Neural progenitor cell (in vitro differentiated cells): ENCODE measurements around the gene DDAH1. TPM values are rescaled to one million over a fixed set of nuclear protein-coding genes. Genes with fewer than 3 reads are reported as not detected.

Experiments used
- DNase-seq: peaks from one replicate; pipeline ENCODE4 v3.0.0-alpha.2; 2016; ENCODE audit warnings: low spot score
- H2AFZ ChIP-seq: fragments of 200-600 bp; sonication (generic); replicated peaks from 2 replicates; pipeline ENCODE4 v1.6.1; 2016; ENCODE audit warnings: antibody characterized with exemption
- H3F3A ChIP-seq: fragments of 200-600 bp; sonication (generic); 2 replicates; pipeline ENCODE4 v1.6.1; 2016; ENCODE audit warnings: antibody characterized with exemption, low read depth
- H3K27ac ChIP-seq: fragments of 200-600 bp; sonication (generic); 2 replicates; pipeline ENCODE4 v1.5.1; 2016; ENCODE audit warnings: mild to moderate bottlenecking
- H3K27me3 ChIP-seq: fragments of 200-600 bp; sonication (generic); 2 replicates; pipeline ENCODE4 v1.6.1; 2016; ENCODE audit warnings: mild to moderate bottlenecking, moderate library complexity
- H3K36me3 ChIP-seq: fragments of 200-600 bp; sonication (generic); 2 replicates; pipeline ENCODE4 v1.5.1; 2016
- H3K4me1 ChIP-seq: fragments of 200-600 bp; sonication (generic); 2 replicates; pipeline ENCODE4 v1.6.1; 2016; ENCODE audit warnings: mixed run types
- H3K4me2 ChIP-seq: fragments of 200-600 bp; sonication (generic); 2 replicates; pipeline ENCODE4 v1.6.1; 2016
- H3K4me3 ChIP-seq: fragments of 200-600 bp; sonication (generic); 2 replicates; pipeline ENCODE4 v1.5.1; 2016
- H3K79me2 ChIP-seq: fragments of 200-600 bp; sonication (generic); 2 replicates; pipeline ENCODE4 v1.6.1; 2016; ENCODE audit warnings: low read depth
- H3K9ac ChIP-seq: fragments of 200-600 bp; sonication (generic); 2 replicates; pipeline ENCODE4 v1.6.1; 2016
- H3K9me3 ChIP-seq: fragments of 200-600 bp; sonication (generic); 2 replicates; pipeline ENCODE4 v1.5.1; 2016; ENCODE audit warnings: low read depth
- H4K20me1 ChIP-seq: fragments of 200-600 bp; sonication (generic); 2 replicates; pipeline ENCODE4 v1.6.1; 2016; ENCODE audit warnings: low read depth
- H3K27ac Mint-ChIP-seq: 3 replicates; pipeline ENCODE4 v1.8.0; 2021; ENCODE audit warnings: mixed read lengths
- H3K27me3 Mint-ChIP-seq: 2 replicates; pipeline ENCODE4 v1.8.0; 2022; ENCODE audit warnings: low read depth, mild to moderate bottlenecking, inconsistent platforms, moderate library complexity, mixed read lengths; ENCODE audit not compliant: insufficient read depth
- H3K36me3 Mint-ChIP-seq: 3 replicates; pipeline ENCODE4 v1.8.0; 2021; ENCODE audit warnings: mixed read lengths
- H3K4me1 Mint-ChIP-seq: 3 replicates; pipeline ENCODE4 v1.8.0; 2021; ENCODE audit warnings: mixed read lengths
- H3K4me3 Mint-ChIP-seq: 3 replicates; pipeline ENCODE4 v1.8.0; 2021; ENCODE audit warnings: mild to moderate bottlenecking, moderate library complexity, mixed read lengths
- H3K9me3 Mint-ChIP-seq: 3 replicates; pipeline ENCODE4 v1.8.0; 2020; ENCODE audit warnings: mixed read lengths
- CTCF ChIP-seq: fragments of 200-600 bp; sonication (generic); IDR thresholded peaks from 2 replicates; pipeline ENCODE4 v1.5.1; 2017; ENCODE audit warnings: antibody characterized with exemption, mild to moderate bottlenecking
- EZH2 ChIP-seq: fragments of 200-600 bp; sonication (generic); IDR thresholded peaks from 2 replicates; pipeline ENCODE4 v1.6.1; 2017; ENCODE audit warnings: antibody characterized with exemption, mild to moderate bottlenecking, moderate library complexity
- EZH2phosphoT487 ChIP-seq: fragments of 200-600 bp; sonication (generic); IDR thresholded peaks from 2 replicates; pipeline ENCODE4 v1.6.1; 2017; ENCODE audit warnings: antibody characterized with exemption
- total RNA-seq: library from RNA; depleted of rRNA; stranded (reverse); fragments of >200 nt; gene quantifications from 2 replicates; pipeline ENCODE4 v1.2.3, GENCODE V29; 2015; ENCODE audit warnings: low replicate concordance

The DDAH1 gene
- total RNA-seq, 1 donor from 2014 or later: 23.1 TPM

GRCh38 chr1:85440612-85441011 lies 24.3 kb downstream of the DDAH1 start:
- H3K4me3 Mint-ChIP-seq: no peak overlapping the region
- Histone ChIP-seq H3K9me3 (no peaks in the 10 kb centered on the region), H3K4me2 (no peak overlapping the region), H3K27ac (no peak overlapping the region), H3F3A (no peaks in the 10 kb centered on the region), H3K4me3 (no peak overlapping the region), H3K79me2 (no peaks in the 10 kb centered on the region), H3K36me3 (no peaks in the 10 kb centered on the region), H3K9ac (no peak overlapping the region), H3K27me3 (no peaks in the 10 kb centered on the region), H2AFZ (no peak overlapping the region), H4K20me1 (no peaks in the 10 kb centered on the region), H3K4me1 (no peaks in the 10 kb centered on the region)
- H3K27ac Mint-ChIP-seq: no peak overlapping the region
- DNase-seq: no peak
- peaks cover 6% of the 10 kb centered on the region for H3K36me3 Mint-ChIP-seq
- no peaks in the 10 kb centered on the region for H3K27me3 Mint-ChIP-seq
- TF ChIP-seq CTCF (no peak), EZH2phosphoT487 (no peak), EZH2 (no peak)
- H3K9me3 Mint-ChIP-seq: peaks cover 18% of the 10 kb centered on the region
- peaks cover 26% of the 10 kb centered on the region for H3K4me1 Mint-ChIP-seq

- no peak for DNase-seq
- H3K9me3 Mint-ChIP-seq: peaks cover 9% of the 10 kb centered on the region
- TF ChIP-seq EZH2: no peak
- TF ChIP-seq CTCF: no peak
- no peak for TF ChIP-seq EZH2phosphoT487
- H4K20me1 ChIP-seq: no peaks in the 10 kb centered on the region
- H3K36me3 ChIP-seq: no peaks in the 10 kb centered on the region
- H3K36me3 Mint-ChIP-seq: peaks cover 2% of the 10 kb centered on the region
- peaks cover 26% of the 10 kb centered on the region for H3K4me1 Mint-ChIP-seq
- no peak overlapping the region for H2AFZ ChIP-seq
- H3K27ac ChIP-seq: no peak overlapping the region
- no peaks in the 10 kb centered on the region for H3K27me3 ChIP-seq
- H3K27me3 Mint-ChIP-seq: no peaks in the 10 kb centered on the region
- no peak overlapping the region for H3K4me3 ChIP-seq
- no peak overlapping the region for H3K4me3 Mint-ChIP-seq
- H3K9ac ChIP-seq: no peak overlapping the region
- H3K4me1 ChIP-seq: no peaks in the 10 kb centered on the region
- no peak overlapping the region for H3K27ac Mint-ChIP-seq
- no peaks in the 10 kb centered on the region for H3K9me3 ChIP-seq
- no peaks in the 10 kb centered on the region for H3F3A ChIP-seq
- H3K4me2 ChIP-seq: no peak overlapping the region
- H3K79me2 ChIP-seq: no peaks in the 10 kb centered on the region
These were observed 26.6 kb downstream of the DDAH1 start for GRCh38 chr1:85438353-85438752.

GRCh38 chr1:85437139-85437538 lies 27.8 kb downstream of the DDAH1 start:
- Histone ChIP-seq H3K9me3 (no peaks in the 10 kb centered on the region), H3K79me2 (no peaks in the 10 kb centered on the region), H3K9ac (no peak overlapping the region), H3K27me3 (no peaks in the 10 kb centered on the region), H2AFZ (no peak overlapping the region), H4K20me1 (no peaks in the 10 kb centered on the region), H3K4me3 (no peak overlapping the region), H3K4me2 (no peak overlapping the region), H3K4me1 (no peaks in the 10 kb centered on the region), H3K36me3 (no peaks in the 10 kb centered on the region), H3F3A (no peaks in the 10 kb centered on the region), H3K27ac (no peak overlapping the region)
- H3K4me1 Mint-ChIP-seq: peaks cover 26% of the 10 kb centered on the region
- no peak for TF ChIP-seq CTCF
- TF ChIP-seq EZH2: no peak
- TF ChIP-seq EZH2phosphoT487: no peak
- peaks cover 6% of the 10 kb centered on the region for H3K9me3 Mint-ChIP-seq
- H3K27me3 Mint-ChIP-seq: no peaks in the 10 kb centered on the region
- H3K36me3 Mint-ChIP-seq: no peaks in the 10 kb centered on the region
- H3K27ac Mint-ChIP-seq: no peak overlapping the region
- DNase-seq: no peak
- H3K4me3 Mint-ChIP-seq: no peak overlapping the region
